Measurements from ENCODE around the gene FAM131C. TPM values are rescaled to one million over a fixed set of nuclear protein-coding genes. Genes with fewer than 3 reads are reported as not detected.
A peak's percentile ranks its signal among the peaks of the same experiment; 100 is the strongest.

FAM131C gene
- polyA plus RNA-seq, 1 donor (not counting 4 experiments of a cell fraction or from before 2014, with no cell fraction given) = 0.31 TPM

DNA sequence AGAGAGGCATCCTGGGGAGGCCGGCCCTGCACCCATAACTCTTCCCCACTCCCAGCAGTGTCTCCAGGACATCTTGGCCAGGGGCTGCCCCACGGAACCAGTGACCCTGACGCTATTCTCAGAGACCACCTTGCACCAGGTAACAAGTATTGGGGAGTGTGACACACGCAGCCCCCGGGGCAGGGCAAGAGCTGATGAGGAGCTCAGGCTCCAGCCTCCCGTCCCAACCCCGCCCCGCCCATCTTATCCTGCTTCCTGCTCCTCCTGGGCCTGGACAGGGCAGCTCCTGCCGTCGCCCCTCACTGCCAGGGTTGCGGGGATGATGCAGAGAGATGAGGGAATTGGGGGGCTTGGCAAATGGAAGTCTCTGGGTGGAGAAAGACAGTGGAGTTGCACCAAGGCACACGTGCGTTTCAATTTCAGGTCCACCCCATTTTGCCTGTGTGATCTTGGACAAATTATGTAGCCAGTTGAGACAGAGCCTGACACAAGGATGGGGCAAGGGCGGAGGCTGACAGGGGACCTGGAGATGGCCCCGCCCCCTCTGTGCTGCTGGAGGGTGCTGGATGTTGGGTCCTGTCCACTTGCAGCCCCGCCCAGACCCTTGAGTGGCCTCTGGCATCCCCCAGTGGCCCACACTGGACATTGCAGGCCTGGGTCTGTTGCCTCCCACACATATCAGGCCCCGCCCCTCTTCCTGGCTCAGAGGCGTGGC, 40.9 kb downstream of the FAM131C start:
- TF ChIP-seq EZH2 (IDR thresholded peaks at IDR 0.05; ENCODE audit: low read length) = no peak
- peak; percentile 79 to 93 (median 85) for TF ChIP-seq CTCF (optimal IDR thresholded peaks at IDR 0.05 in 1 of 3, IDR thresholded peaks at IDR 0.05 in 1 of 3, conservative IDR thresholded peaks at IDR 0.05 in 1 of 3; ENCODE audit: extremely low read depth in 1 of 3, insufficient read depth in 2 of 3, low read length in 3 of 3)
- H4K20me1 ChIP-seq (ENCODE audit: control insufficient read depth, extremely low read depth, insufficient read depth, low read length) = no peaks in the 10 kb centered on the region
- H3K4me3 ChIP-seq (ENCODE audit: control insufficient read depth in 2 of 3, extremely low read depth in 1 of 3, insufficient read depth in 2 of 3, low read depth in 1 of 3, low read length in 3 of 3) = no peak overlapping the region
- dilution Hi-C loops (cut with MboI; ENCODE audit: extremely low pct_ligation_motif_present, low sequenced_read_pairs) = no loop called here
- FAIRE-seq = peak; percentile 51
- no peak overlapping the region for H3K4me2 ChIP-seq (ENCODE audit: control insufficient read depth, extremely low read depth, insufficient read depth, low read depth, low read length)
- no peaks in the 10 kb centered on the region for H3K9me1 ChIP-seq (ENCODE audit: control insufficient read depth, extremely low read depth, insufficient read depth, low read length)
- peaks cover 6% of the 10 kb centered on the region for H3K27me3 ChIP-seq (ENCODE audit: control insufficient read depth, extremely low read depth, insufficient read depth, low read length)
- H3K27ac ChIP-seq (ENCODE audit: control insufficient read depth, insufficient read depth, low read length) = no peak overlapping the region
- H3K9me3 ChIP-seq (ENCODE audit: control insufficient read depth, low read depth, low read length) = no peaks in the 10 kb centered on the region
- H2AFZ ChIP-seq (ENCODE audit: control insufficient read depth, low read length) = peak overlapping the region; percentile 30
- no peaks in the 10 kb centered on the region for H3K4me1 ChIP-seq (ENCODE audit: control insufficient read depth, extremely low read depth, insufficient read depth, low read length)
- DNase-seq (ENCODE audit: low read depth, low spot score) = peak; percentile 57
- H3K36me3 ChIP-seq (ENCODE audit: control insufficient read depth in 2 of 2, extremely low read depth in 1 of 2, insufficient read depth in 2 of 2, low read length in 2 of 2) = no peaks in the 10 kb centered on the region
- no peak overlapping the region for H3K9ac ChIP-seq (ENCODE audit: control insufficient read depth, extremely low read depth, insufficient read depth, low read length)
- no peaks in the 10 kb centered on the region for H3K79me2 ChIP-seq (ENCODE audit: control insufficient read depth, insufficient read depth, low read length)

- no peak overlapping the region for H2AFZ ChIP-seq (ENCODE audit: control insufficient read depth, low read length)
- no peaks in the 10 kb centered on the region for H3K9me3 ChIP-seq (ENCODE audit: control insufficient read depth, low read depth, low read length)
- no peaks in the 10 kb centered on the region for H3K36me3 ChIP-seq (ENCODE audit: control insufficient read depth in 2 of 2, extremely low read depth in 1 of 2, insufficient read depth in 2 of 2, low read length in 2 of 2)
- FAIRE-seq = no peak
- no peak overlapping the region for H3K9ac ChIP-seq (ENCODE audit: control insufficient read depth, extremely low read depth, insufficient read depth, low read length)
- no peaks in the 10 kb centered on the region for H3K9me1 ChIP-seq (ENCODE audit: control insufficient read depth, extremely low read depth, insufficient read depth, low read length)
- H3K4me2 ChIP-seq (ENCODE audit: control insufficient read depth, extremely low read depth, insufficient read depth, low read depth, low read length) = no peak overlapping the region
- H4K20me1 ChIP-seq (ENCODE audit: control insufficient read depth, extremely low read depth, insufficient read depth, low read length) = no peaks in the 10 kb centered on the region
- no peaks in the 10 kb centered on the region for H3K79me2 ChIP-seq (ENCODE audit: control insufficient read depth, insufficient read depth, low read length)
- dilution Hi-C loops (cut with MboI; ENCODE audit: extremely low pct_ligation_motif_present, low sequenced_read_pairs) = no loop called here
- peaks cover 6% of the 10 kb centered on the region for H3K27me3 ChIP-seq (ENCODE audit: control insufficient read depth, extremely low read depth, insufficient read depth, low read length)
- no peak overlapping the region for H3K4me3 ChIP-seq (ENCODE audit: control insufficient read depth in 2 of 3, extremely low read depth in 1 of 3, insufficient read depth in 2 of 3, low read depth in 1 of 3, low read length in 3 of 3)
- TF ChIP-seq EZH2 (IDR thresholded peaks at IDR 0.05; ENCODE audit: low read length) (no peak), CTCF (optimal IDR thresholded peaks at IDR 0.05 in 1 of 3, IDR thresholded peaks at IDR 0.05 in 1 of 3, conservative IDR thresholded peaks at IDR 0.05 in 1 of 3; ENCODE audit: extremely low read depth in 1 of 3, insufficient read depth in 2 of 3, low read length in 3 of 3) (no peak)
- no peak for DNase-seq (ENCODE audit: low read depth, low spot score)
- no peaks in the 10 kb centered on the region for H3K4me1 ChIP-seq (ENCODE audit: control insufficient read depth, extremely low read depth, insufficient read depth, low read length)
- no peak overlapping the region for H3K27ac ChIP-seq (ENCODE audit: control insufficient read depth, insufficient read depth, low read length)
These were observed 41.9 kb downstream of the FAM131C start for GRCh38 chr1:16031551-16031950.
